H9 (cell line): ENCODE results near the gene MSI2. TPM values are rescaled to one million over a fixed set of nuclear protein-coding genes. Genes with fewer than 3 reads are reported as not detected.

Source experiments
- DNase-seq: peaks from one replicate; pipeline ENCODE4 v3.0.0-alpha.2; 2017
- H2AFZ ChIP-seq: one replicate; pipeline ENCODE4 v1.6.1; 2013; ENCODE audit warnings: mild to moderate bottlenecking, low read length, control low read depth, moderate library complexity
- H2AK5ac ChIP-seq: 2 replicates; pipeline ENCODE4 v1.6.1; 2013; ENCODE audit warnings: low read length, control low read depth, mixed read lengths; ENCODE audit not compliant: insufficient read length
- H2BK120ac ChIP-seq: one replicate; pipeline ENCODE4 v1.6.1; 2013; ENCODE audit warnings: low read depth, mild to moderate bottlenecking, low read length, control low read depth, inconsistent platforms; ENCODE audit not compliant: poor library complexity, severe bottlenecking
- H2BK12ac ChIP-seq: 2 replicates; pipeline ENCODE4 v1.6.1; 2013; ENCODE audit warnings: low read length, control low read depth, mixed read lengths, low read depth; ENCODE audit not compliant: insufficient read length
- H2BK15ac ChIP-seq: 2 replicates; pipeline ENCODE4 v1.6.1; 2013; ENCODE audit warnings: low read depth, low read length, control low read depth
- H2BK20ac ChIP-seq: one replicate; pipeline ENCODE4 v1.6.1; 2013; ENCODE audit warnings: low read depth, mild to moderate bottlenecking, low read length, control low read depth, inconsistent platforms; ENCODE audit not compliant: poor library complexity, severe bottlenecking
- H2BK5ac ChIP-seq: 2 replicates; pipeline ENCODE4 v1.6.1; 2013; ENCODE audit warnings: low read length, control low read depth, mixed read lengths; ENCODE audit not compliant: insufficient read length
- H3K14ac ChIP-seq: 2 replicates; pipeline ENCODE4 v1.6.1; 2013; ENCODE audit warnings: low read length, control low read depth; ENCODE audit not compliant: insufficient read depth
- H3K18ac ChIP-seq: 2 replicates; pipeline ENCODE4 v1.6.1; 2013; ENCODE audit warnings: low read depth, mild to moderate bottlenecking, mixed read lengths, low read length, control low read depth; ENCODE audit not compliant: insufficient read length
- H3K23ac ChIP-seq: 2 replicates; pipeline ENCODE4 v1.6.1; 2013; ENCODE audit warnings: low read length, control low read depth, mixed read lengths, low read depth; ENCODE audit not compliant: insufficient read length
- H3K23me2 ChIP-seq: 2 replicates; pipeline ENCODE4 v1.6.1; 2013; ENCODE audit warnings: low read depth, mild to moderate bottlenecking, mixed read lengths, low read length, control low read depth; ENCODE audit not compliant: insufficient read length, poor library complexity, severe bottlenecking
- H3K27ac ChIP-seq: 2 replicates; pipeline ENCODE4 v1.5.1; 2013; ENCODE audit warnings: low read length, control low read depth, mixed read lengths, low read depth; ENCODE audit not compliant: insufficient read length
- H3K27me3 ChIP-seq: 2 replicates; pipeline ENCODE4 v1.6.1; 2013; ENCODE audit warnings: low read length, control low read depth, inconsistent platforms; ENCODE audit not compliant: insufficient read depth
- H3K4ac ChIP-seq: 2 replicates; pipeline ENCODE4 v1.6.1; 2013; ENCODE audit warnings: low read depth, mild to moderate bottlenecking, control low read depth, inconsistent platforms, low read length, moderate library complexity
- H3K4me1 ChIP-seq: 2 replicates; pipeline ENCODE4 v1.6.1; 2013; ENCODE audit warnings: low read length, control low read depth, inconsistent platforms; ENCODE audit not compliant: insufficient read depth
- H3K4me2 ChIP-seq: 2 replicates; pipeline ENCODE4 v1.6.1; 2013; ENCODE audit warnings: low read length, control low read depth, mixed read lengths; ENCODE audit not compliant: insufficient read length, insufficient read depth
- H3K56ac ChIP-seq: 2 replicates; pipeline ENCODE4 v1.6.1; 2013; ENCODE audit warnings: low read depth, mild to moderate bottlenecking, mixed read lengths, low read length, control low read depth; ENCODE audit not compliant: insufficient read length
- H3K79me1 ChIP-seq: 2 replicates; pipeline ENCODE4 v1.6.1; 2013; ENCODE audit warnings: low read depth, mild to moderate bottlenecking, moderate library complexity, low read length, control low read depth, inconsistent platforms; ENCODE audit not compliant: insufficient read depth, poor library complexity, severe bottlenecking
- H3K79me2 ChIP-seq: 2 replicates; pipeline ENCODE4 v1.6.1; 2013; ENCODE audit warnings: low read length, control low read depth, inconsistent platforms; ENCODE audit not compliant: insufficient read depth
- H3K9ac ChIP-seq: 2 replicates; pipeline ENCODE4 v1.6.1; 2013; ENCODE audit warnings: low read length, control low read depth, mixed read lengths; ENCODE audit not compliant: insufficient read length; ENCODE audit errors: extremely low read depth
- H3K9me3 ChIP-seq: one replicate; pipeline ENCODE4 v1.6.1; 2013; ENCODE audit warnings: low read depth, low read length, inconsistent platforms; ENCODE audit not compliant: control insufficient read depth
- H3T11ph ChIP-seq: one replicate; pipeline ENCODE4 v1.6.1; 2013; ENCODE audit warnings: mild to moderate bottlenecking, low read length, control low read depth, inconsistent platforms
- H4K20me1 ChIP-seq: one replicate; pipeline ENCODE4 v1.6.1; 2013; ENCODE audit not compliant: control insufficient read depth, insufficient read length, insufficient read depth
- H4K5ac ChIP-seq: 2 replicates; pipeline ENCODE4 v1.6.1; 2013; ENCODE audit warnings: low read depth, mild to moderate bottlenecking, mixed read lengths, low read length, control low read depth; ENCODE audit not compliant: insufficient read length
- H4K8ac ChIP-seq: replicated peaks from 2 replicates; pipeline ENCODE4 v1.6.1; 2013; ENCODE audit warnings: low read length, control low read depth, mixed read lengths, low read depth; ENCODE audit not compliant: insufficient read length
- H4K91ac ChIP-seq: 2 replicates; pipeline ENCODE4 v1.6.1; 2013; ENCODE audit warnings: low read depth, mild to moderate bottlenecking, moderate library complexity, mixed read lengths, low read length, control low read depth; ENCODE audit not compliant: insufficient read length
- H3K27ac Mint-ChIP-seq, 3 experiments: 2 replicates in 2 of 3; 3 replicates in 1 of 3; pipeline ENCODE4 v1.8.0; 2020 to 2021; ENCODE audit warnings: mixed read lengths in 3 of 3, mild to moderate bottlenecking in 1 of 3, moderate library complexity in 1 of 3
- H3K27me3 Mint-ChIP-seq: 2 replicates; pipeline ENCODE4 v1.8.0; 2021; ENCODE audit warnings: low read depth, mild to moderate bottlenecking, moderate library complexity, mixed read lengths
- H3K36me3 Mint-ChIP-seq, 3 experiments: 2 replicates in 2 of 3; 3 replicates in 1 of 3; pipeline ENCODE4 v1.8.0; 2020 to 2021; ENCODE audit warnings: low read depth in 3 of 3, mixed read lengths in 3 of 3; ENCODE audit not compliant: insufficient read depth in 1 of 3
- H3K4me1 Mint-ChIP-seq, 2 experiments: 2 replicates each; pipeline ENCODE4 v1.8.0; 2020; ENCODE audit warnings: mixed read lengths in 2 of 2
- H3K4me3 Mint-ChIP-seq, 2 experiments: 2 replicates in 1 of 2; 3 replicates in 1 of 2; pipeline ENCODE4 v1.8.0; 2020 to 2021; ENCODE audit warnings: mild to moderate bottlenecking in 2 of 2, mixed read lengths in 2 of 2, moderate library complexity in 1 of 2
- H3K9me3 Mint-ChIP-seq, 2 experiments: 2 replicates in 1 of 2; 3 replicates in 1 of 2; pipeline ENCODE4 v1.8.0; 2020; ENCODE audit warnings: mild to moderate bottlenecking in 2 of 2, mixed read lengths in 2 of 2, moderate library complexity in 1 of 2
- CTCF ChIP-seq: fragments of 200-600 bp; sonication (generic); conservative IDR thresholded peaks from 3 replicates; pipeline ENCODE4 v1.8.0; 2021; ENCODE audit warnings: antibody characterized with exemption, mild to moderate bottlenecking
- WGBS: extraction: QIAGEN DNeasy Blood & Tissue Kit; methylation state at CpG from one replicate; pipeline ENCODE4 v1.1.7; 2013; ENCODE audit warnings: missing lambda C conversion rate, low lambda C conversion rate, mixed read lengths; ENCODE audit not compliant: insufficient read length; ENCODE audit errors: extremely low coverage; 5-methylcytosine and 5-hydroxymethylcytosine counted together
- total RNA-seq: library from RNA; stranded (reverse); gene quantifications from 2 replicates; pipeline ENCODE4 v1.2.1, GENCODE V29; 2021

The MSI2 gene
- total RNA-seq, 1 experiment from 2014 or later, result 98.5 TPM

GRCh38 chr17:57644326-57644725 is 388.0 kb downstream of the MSI2 start:
- no peaks in the 10 kb centered on the region for H3K79me2 ChIP-seq
- no peaks in the 10 kb centered on the region for H3K79me1 ChIP-seq
- no peak for DNase-seq
- no peak overlapping the region for H2BK5ac ChIP-seq
- H3K14ac ChIP-seq, result no peak overlapping the region
- TF ChIP-seq CTCF, result no peak
- no peak overlapping the region for H3K4ac ChIP-seq
- H2BK12ac ChIP-seq, result no peak overlapping the region
- no peak overlapping the region for H3K4me2 ChIP-seq
- no peaks in the 10 kb centered on the region for H3K27me3 Mint-ChIP-seq
- H4K91ac ChIP-seq, result no peak overlapping the region
- no peak overlapping the region for H2BK20ac ChIP-seq
- H3K9me3 ChIP-seq, result no peaks in the 10 kb centered on the region
- no peak overlapping the region for H3K23ac ChIP-seq
- H3T11ph ChIP-seq, result no peak overlapping the region
- H3K18ac ChIP-seq, result no peak overlapping the region
- H2BK15ac ChIP-seq, result no peak overlapping the region
- no peak overlapping the region for H3K27ac ChIP-seq
- WGBS, result no CpG with 5 or more reads among the region's 5 CpGs
- H4K20me1 ChIP-seq, result no peaks in the 10 kb centered on the region
- H3K4me3 Mint-ChIP-seq, result no peak overlapping the region
- peak overlapping the region in 1 of 3 experiments; percentile 49; a peak in 1 of 7 replicates for H3K27ac Mint-ChIP-seq
- no peak overlapping the region for H4K5ac ChIP-seq
- H2BK120ac ChIP-seq, result no peak overlapping the region
- peaks cover 3% of the 10 kb centered on the region; the same call in 1 of the 2 replicates for H3K4me1 ChIP-seq
- H2AFZ ChIP-seq, result no peak overlapping the region
- H3K9me3 Mint-ChIP-seq, result no peaks in the 10 kb centered on the region
- H2AK5ac ChIP-seq, result no peak overlapping the region
- no peaks in the 10 kb centered on the region for H3K27me3 ChIP-seq
- no peak overlapping the region for H3K56ac ChIP-seq
- H3K4me1 Mint-ChIP-seq, result peaks cover 7 to 14% of the 10 kb centered on the region in 2 experiments
- no peak overlapping the region for H3K9ac ChIP-seq
- no peaks in the 10 kb centered on the region for H3K23me2 ChIP-seq
- H4K8ac ChIP-seq, result no peak overlapping the region
- H3K36me3 Mint-ChIP-seq, result peaks cover 0 to 6% (median 3%) of the 10 kb centered on the region in 3 experiments; a peak in 2 of 7 replicates
